Tibial nerve (tissue), 4 donors: ENCODE measurements around the gene CRYZL1.

Experiments used
- EP300 ChIP-seq, 2 donors: sonication (generic); formaldehyde crosslinking; IDR thresholded peaks; one replicate each; pipeline ENCODE4 v1.6.1; 2017; ENCODE audit warnings: antibody characterized with exemption in 2 of 2, mild to moderate bottlenecking in 1 of 2
- POLR2A ChIP-seq, 2 donors: fragments of 450-650 bp; IDR thresholded peaks; one replicate each; pipeline ENCODE4 v1.6.1; 2017; ENCODE audit warnings: antibody characterized with exemption in 2 of 2, mild to moderate bottlenecking in 2 of 2, moderate library complexity in 2 of 2
- TF ChIP-seq, protein P1 (sequence below), 5 experiments: fragments of 200-600 bp in 3 of 5; fragments of 450-650 bp in 2 of 5; sonication (generic) in 3 of 5; IDR thresholded peaks; one replicate each; pipeline ENCODE4 v1.5.1; 2016 to 2019; ENCODE audit warnings: antibody characterized with exemption in 5 of 5, mild to moderate bottlenecking in 3 of 5, moderate library complexity in 2 of 5

DNA sequence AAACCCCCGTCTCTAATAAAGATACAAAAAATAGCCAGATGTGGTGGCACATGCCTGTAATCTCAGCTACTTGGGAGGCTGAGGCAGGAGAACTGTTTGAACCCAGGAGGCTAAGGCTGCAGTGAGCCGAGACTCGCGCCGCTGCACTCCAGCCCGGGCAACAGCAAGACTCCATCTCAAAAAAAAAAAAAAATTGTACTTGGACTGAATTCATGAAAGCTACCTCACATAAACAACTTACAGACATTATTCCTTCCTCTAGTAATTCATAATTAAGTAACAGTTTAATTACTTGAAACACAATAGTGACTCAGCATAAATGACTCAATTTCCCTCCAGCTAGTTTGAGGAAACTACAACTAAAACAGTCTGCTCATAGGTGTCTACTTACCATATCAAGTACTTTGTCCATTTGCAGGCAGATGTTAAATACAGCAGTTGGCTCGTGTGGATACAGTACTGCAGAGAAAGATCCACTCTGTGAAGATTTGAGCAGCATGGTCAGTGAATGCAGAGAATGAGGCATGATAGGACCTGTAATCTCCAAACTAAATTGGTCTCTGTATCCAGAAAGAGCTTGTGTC is 62.5 kb downstream of the CRYZL1 start:
- TF ChIP-seq POLR2A (IDR thresholded peaks at IDR 0.05) (no peak), EP300 (IDR thresholded peaks at IDR 0.05) (no peak)
- TF ChIP-seq, protein P1, sequence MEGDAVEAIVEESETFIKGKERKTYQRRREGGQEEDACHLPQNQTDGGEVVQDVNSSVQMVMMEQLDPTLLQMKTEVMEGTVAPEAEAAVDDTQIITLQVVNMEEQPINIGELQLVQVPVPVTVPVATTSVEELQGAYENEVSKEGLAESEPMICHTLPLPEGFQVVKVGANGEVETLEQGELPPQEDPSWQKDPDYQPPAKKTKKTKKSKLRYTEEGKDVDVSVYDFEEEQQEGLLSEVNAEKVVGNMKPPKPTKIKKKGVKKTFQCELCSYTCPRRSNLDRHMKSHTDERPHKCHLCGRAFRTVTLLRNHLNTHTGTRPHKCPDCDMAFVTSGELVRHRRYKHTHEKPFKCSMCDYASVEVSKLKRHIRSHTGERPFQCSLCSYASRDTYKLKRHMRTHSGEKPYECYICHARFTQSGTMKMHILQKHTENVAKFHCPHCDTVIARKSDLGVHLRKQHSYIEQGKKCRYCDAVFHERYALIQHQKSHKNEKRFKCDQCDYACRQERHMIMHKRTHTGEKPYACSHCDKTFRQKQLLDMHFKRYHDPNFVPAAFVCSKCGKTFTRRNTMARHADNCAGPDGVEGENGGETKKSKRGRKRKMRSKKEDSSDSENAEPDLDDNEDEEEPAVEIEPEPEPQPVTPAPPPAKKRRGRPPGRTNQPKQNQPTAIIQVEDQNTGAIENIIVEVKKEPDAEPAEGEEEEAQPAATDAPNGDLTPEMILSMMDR (IDR thresholded peaks at IDR 0.05): no peak
